ENCODE measurements around the gene RAN. TPM values are rescaled to one million over a fixed set of nuclear protein-coding genes. Genes with fewer than 3 reads are reported as not detected.
"Not testable (repeated sequence)": the region's sequence is repeated elsewhere in the genome, so short reads cannot be mapped to it uniquely, and the experiment has no call there.

Gene RAN
- total RNA-seq, 1 experiment from 2014 or later, result 1,968 TPM

DNA sequence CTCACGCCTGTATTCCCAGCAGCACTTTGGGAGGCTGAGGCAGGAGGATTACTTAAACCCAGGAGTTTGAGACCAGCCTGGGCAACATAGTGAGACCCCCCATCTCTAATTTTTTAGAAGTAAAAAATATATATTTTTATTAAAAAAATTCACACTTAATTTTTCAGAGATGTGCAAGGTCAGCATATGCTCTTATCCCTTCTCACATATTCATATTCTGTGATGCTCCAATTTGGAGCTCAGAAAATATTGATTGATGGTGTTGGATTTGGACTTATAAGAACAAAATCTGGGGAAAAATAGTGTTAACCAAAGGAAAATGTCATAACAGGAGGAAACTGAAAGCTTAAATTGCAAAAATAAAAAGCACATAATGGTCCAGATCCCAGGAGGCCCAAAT, 9.7 kb downstream of the RAN start:
- Histone ChIP-seq H2BK20ac (ENCODE audit: low read depth, low read length, poor library complexity, severe bottlenecking) (no peak overlapping the region), H3K79me2 (ENCODE audit: insufficient read depth, low read length) (no peaks in the 10 kb centered on the region), H3K4ac (ENCODE audit: low read depth, low read length) (no peak overlapping the region), H3K79me1 (ENCODE audit: insufficient read depth, low read depth, low read length, poor library complexity, severe bottlenecking) (no peaks in the 10 kb centered on the region), H2BK12ac (ENCODE audit: insufficient read length, low read depth, low read length) (no peak overlapping the region), H3K56ac (ENCODE audit: insufficient read length, low read depth, low read length) (no peak overlapping the region), H4K8ac (replicated peaks; ENCODE audit: insufficient read length, low read depth, low read length) (no peak overlapping the region), H3K27me3 (ENCODE audit: insufficient read depth, low read length) (no peaks in the 10 kb centered on the region), H3K27ac (ENCODE audit: insufficient read length, low read depth, low read length) (no peak overlapping the region), H3K9me3 (ENCODE audit: control insufficient read depth, low read depth, low read length) (no peaks in the 10 kb centered on the region), H2AK5ac (ENCODE audit: insufficient read length, low read length) (no peak overlapping the region), H2BK120ac (ENCODE audit: low read depth, low read length, poor library complexity, severe bottlenecking) (no peak overlapping the region), H4K91ac (ENCODE audit: insufficient read length, low read depth, low read length) (no peak overlapping the region), H2BK15ac (ENCODE audit: low read depth, low read length) (no peak overlapping the region), H3K18ac (ENCODE audit: insufficient read length, low read depth, low read length) (no peak overlapping the region), H2BK5ac (ENCODE audit: insufficient read length, low read length) (no peak overlapping the region), H3K4me2 (ENCODE audit: insufficient read depth, insufficient read length, low read length) (no peak overlapping the region), H4K20me1 (ENCODE audit: control insufficient read depth, insufficient read depth, insufficient read length) (peaks cover 4% of the 10 kb centered on the region), H2AFZ (ENCODE audit: low read length) (no peak overlapping the region), H3K9ac (ENCODE audit: extremely low read depth, insufficient read length, low read length) (no peak overlapping the region), H3K4me1 (ENCODE audit: insufficient read depth, low read length) (no peaks in the 10 kb centered on the region), H3K23ac (ENCODE audit: insufficient read length, low read depth, low read length) (no peak overlapping the region), H3K23me2 (ENCODE audit: insufficient read length, low read depth, low read length, poor library complexity, severe bottlenecking) (no peaks in the 10 kb centered on the region), H4K5ac (ENCODE audit: insufficient read length, low read depth, low read length) (no peak overlapping the region), H3K14ac (ENCODE audit: insufficient read depth, low read length) (no peak overlapping the region), H3T11ph (ENCODE audit: low read length) (no peak overlapping the region)
- WGBS (ENCODE audit: extremely low coverage, insufficient read length, low lambda C conversion rate), result no CpG with 5 or more reads among the region's 1 CpG
- Mint-ChIP-seq H3K36me3 (ENCODE audit: insufficient read depth in 1 of 3, low read depth in 3 of 3) (peaks cover 4 to 14% (median 11%) of the 10 kb centered on the region in 3 experiments; a peak in 6 of 7 replicates), H3K27me3 (ENCODE audit: low read depth) (no peaks in the 10 kb centered on the region; the same call in none of the 2 replicates), H3K4me1 (peaks cover 26% of the 10 kb centered on the region in 2 experiments), H3K4me3 (no peak overlapping the region), H3K9me3 (no peaks in the 10 kb centered on the region), H3K27ac (no peak overlapping the region)
- no peak for TF ChIP-seq CTCF (conservative IDR thresholded peaks at IDR 0.05)
- DNase-seq, result no peak

DNA sequence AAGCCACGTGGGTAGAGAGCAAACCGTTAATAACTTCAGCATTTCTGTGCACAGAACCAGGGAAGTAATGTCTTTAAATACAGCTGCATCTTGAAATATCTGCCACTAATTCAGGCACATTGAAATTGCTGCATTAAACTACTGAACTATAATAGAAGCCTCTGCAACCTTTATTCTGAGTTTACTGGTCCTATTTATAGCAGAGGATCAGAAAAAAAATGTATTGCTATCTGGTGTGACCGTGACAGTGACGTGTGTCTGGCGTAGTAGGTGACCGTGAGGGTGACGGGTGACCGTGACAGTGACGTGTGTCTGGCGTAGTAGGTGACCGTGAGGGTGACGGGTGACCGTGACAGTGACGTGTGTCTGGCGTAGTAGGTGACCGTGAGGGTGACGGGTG, 15.3 kb downstream of the RAN start:
- H3K9me3 Mint-ChIP-seq; H3K79me1 ChIP-seq (ENCODE audit: insufficient read depth, low read depth, low read length, poor library complexity, severe bottlenecking): not testable (repeated sequence)
- no CpG with 5 or more reads among the region's 17 CpGs for WGBS (ENCODE audit: extremely low coverage, insufficient read length, low lambda C conversion rate)

More for the DNA sequence above, 15.3 kb downstream of the RAN start:
- not testable (repeated sequence) for H2BK20ac ChIP-seq (ENCODE audit: low read depth, low read length, poor library complexity, severe bottlenecking); H3K23ac ChIP-seq (ENCODE audit: insufficient read length, low read depth, low read length); H3K27me3 ChIP-seq (ENCODE audit: insufficient read depth, low read length); H4K91ac ChIP-seq (ENCODE audit: insufficient read length, low read depth, low read length); H2BK12ac ChIP-seq (ENCODE audit: insufficient read length, low read depth, low read length); H3K79me2 ChIP-seq (ENCODE audit: insufficient read depth, low read length); H3K9ac ChIP-seq (ENCODE audit: extremely low read depth, insufficient read length, low read length); DNase-seq; H3K9me3 ChIP-seq (ENCODE audit: control insufficient read depth, low read depth, low read length); H3K18ac ChIP-seq (ENCODE audit: insufficient read length, low read depth, low read length); H4K20me1 ChIP-seq (ENCODE audit: control insufficient read depth, insufficient read depth, insufficient read length); H3K27ac Mint-ChIP-seq; H3K4me3 Mint-ChIP-seq; H2BK120ac ChIP-seq (ENCODE audit: low read depth, low read length, poor library complexity, severe bottlenecking); H2BK5ac ChIP-seq (ENCODE audit: insufficient read length, low read length); H3K4me1 ChIP-seq (ENCODE audit: insufficient read depth, low read length); H2AK5ac ChIP-seq (ENCODE audit: insufficient read length, low read length); H3K14ac ChIP-seq (ENCODE audit: insufficient read depth, low read length); H3K4me1 Mint-ChIP-seq; H3K36me3 Mint-ChIP-seq (ENCODE audit: insufficient read depth in 1 of 3, low read depth in 3 of 3); H2BK15ac ChIP-seq (ENCODE audit: low read depth, low read length); H4K8ac ChIP-seq (replicated peaks; ENCODE audit: insufficient read length, low read depth, low read length); H3K23me2 ChIP-seq (ENCODE audit: insufficient read length, low read depth, low read length, poor library complexity, severe bottlenecking); H3K27ac ChIP-seq (ENCODE audit: insufficient read length, low read depth, low read length); H3K27me3 Mint-ChIP-seq (ENCODE audit: low read depth); H3K56ac ChIP-seq (ENCODE audit: insufficient read length, low read depth, low read length); H4K5ac ChIP-seq (ENCODE audit: insufficient read length, low read depth, low read length); H3T11ph ChIP-seq (ENCODE audit: low read length); H3K4me2 ChIP-seq (ENCODE audit: insufficient read depth, insufficient read length, low read length); H2AFZ ChIP-seq (ENCODE audit: low read length); H3K4ac ChIP-seq (ENCODE audit: low read depth, low read length)
